ENCODE data around the gene CACNA2D2.
A peak's percentile ranks its signal among the peaks of the same experiment; 100 is the strongest.

Gene CACNA2D2

GRCh38 chr3:50347187-50347813 is 156.1 kb downstream of the CACNA2D2 start:
- peak in 1 of 2 experiments; percentile 53 for DNase-seq (ENCODE audit: low read depth in 2 of 2)

GRCh38 chr3:50345586-50346234 is 157.7 kb downstream of the CACNA2D2 start, which contains the start of gene ZMYND10:
TSS of gene ZMYND10 (minus strand) at chr3:50345732. CDS start at chr3:50345579, 153 bp downstream.
- DNase-seq (ENCODE audit: low read depth in 2 of 2) = no peak

- DNase-seq (ENCODE audit: low read depth in 2 of 2) = no peak
Measured at GRCh38 chr3:50345008-50345407, 158.4 kb downstream of the CACNA2D2 start.

- no peak for DNase-seq (ENCODE audit: low read depth in 2 of 2)
Measured at GRCh38 chr3:50342813-50343633, 160.4 kb downstream of the CACNA2D2 start.

GRCh38 chr3:50341996-50342650 is 161.3 kb downstream of the CACNA2D2 start:
- no peak for DNase-seq (ENCODE audit: low read depth in 2 of 2)

GRCh38 chr3:50341537-50341936 is 161.9 kb downstream of the CACNA2D2 start:
- DNase-seq (ENCODE audit: low read depth in 2 of 2) = no peak

GRCh38 chr3:50340448-50341329 is 162.7 kb downstream of the CACNA2D2 start, which contains the start of gene RASSF1:
TSS of gene RASSF1 (minus strand) at chr3:50340836. CDS start at chr3:50340805, 31 bp downstream.
- no peak for DNase-seq (ENCODE audit: low read depth in 2 of 2)

- no peak for DNase-seq (ENCODE audit: low read depth in 2 of 2)
Measured at GRCh38 chr3:50340147-50340447, 163.3 kb downstream of the CACNA2D2 start.

GRCh38 chr3:50339485-50340146 is 163.8 kb downstream of the CACNA2D2 start:
- no peak for DNase-seq (ENCODE audit: low read depth in 2 of 2)

- no peak for DNase-seq (ENCODE audit: low read depth in 2 of 2)
Measured at GRCh38 chr3:50338965-50339364, 164.5 kb downstream of the CACNA2D2 start.

- peak; percentile 97 for DNase-seq (ENCODE audit: low read depth in 2 of 2)
Measured at GRCh38 chr3:50337175-50337861, 166.1 kb downstream of the CACNA2D2 start.

- DNase-seq (ENCODE audit: low read depth in 2 of 2) = no peak
Measured at GRCh38 chr3:50336452-50337174, 166.8 kb downstream of the CACNA2D2 start.

GRCh38 chr3:50334339-50335075 is 168.9 kb downstream of the CACNA2D2 start:
- DNase-seq (ENCODE audit: low read depth in 2 of 2) = no peak

GRCh38 chr3:50333744-50334328 is 169.6 kb downstream of the CACNA2D2 start:
- no peak for DNase-seq (ENCODE audit: low read depth in 2 of 2)

GRCh38 chr3:50331364-50331907 is 172.0 kb downstream of the CACNA2D2 start:
- DNase-seq (ENCODE audit: low read depth in 2 of 2) = no peak

- DNase-seq (ENCODE audit: low read depth in 2 of 2) = no peak
Measured at GRCh38 chr3:50330330-50330729, 173.1 kb downstream of the CACNA2D2 start.

- DNase-seq (ENCODE audit: low read depth in 2 of 2) = peak; percentile 84 to 86
Measured at GRCh38 chr3:50327943-50328691, 175.3 kb downstream of the CACNA2D2 start, which contains the start of gene TUSC2. TSS of gene TUSC2 (minus strand) at chr3:50328223. CDS start at chr3:50328099, 124 bp downstream.

Data from fibroblast of skin of left quadriceps (primary cell).